Right lobe of liver (tissue), 6 donors: Measurements from ENCODE around the gene AMACR. TPM values are rescaled to one million over a fixed set of nuclear protein-coding genes. Genes with fewer than 3 reads are reported as not detected.

Experiments
- ATAC-seq, 4 donors: fragments of 200-7000 bp; cut with Tn5 transposase; one replicate each; pipeline ENCODE4 v1.9.1; 2020; ENCODE audit warnings: mild to moderate bottlenecking in 4 of 4, moderate library complexity in 4 of 4
- DNase-seq, 3 donors: peaks; one replicate each; pipeline ENCODE4 v3.0.0-alpha.2; 2020
- H3K27ac ChIP-seq, 3 donors: fragments of 200-600 bp; one replicate each; pipeline ENCODE4 v1.8.0; 2022
- H3K27me3 ChIP-seq, 2 donors: fragments of 200-600 bp; one replicate each; pipeline ENCODE4 v1.8.0; 2022
- H3K36me3 ChIP-seq, 4 donors: fragments of 200-600 bp; sonication (generic) in 1 of 4; one replicate each; pipeline versions ENCODE4 v1.5.1 to v1.8.0; 2017 to 2022; ENCODE audit warnings: control low read depth in 1 of 4
- H3K4me1 ChIP-seq, 4 donors: fragments of 200-600 bp; sonication (generic) in 1 of 4; one replicate each; pipeline versions ENCODE4 v1.5.1 to v1.8.0; 2017 to 2022; ENCODE audit warnings: control low read depth in 1 of 4
- H3K4me3 ChIP-seq, 3 donors: fragments of 200-600 bp; one replicate each; pipeline ENCODE4 v1.8.0; 2022
- H3K9me3 ChIP-seq, 4 donors: fragments of 200-600 bp; sonication (generic) in 1 of 4; one replicate each; pipeline versions ENCODE4 v1.5.1 to v1.8.0; 2017 to 2022; ENCODE audit warnings: control low read depth in 1 of 4
- POLR2A ChIP-seq: fragments of 450-650 bp; IDR thresholded peaks from one replicate; pipeline ENCODE4 v1.6.1; 2017; ENCODE audit warnings: antibody characterized with exemption, mild to moderate bottlenecking
- whole genome bisulfite sequencing: methylation state at CpG from one replicate; pipeline ENCODE4 v1.1.6; 2018; ENCODE audit warnings: low coverage, low lambda C conversion rate; ENCODE audit not compliant: insufficient coverage; ENCODE audit errors: missing lambda C conversion rate; 5-methylcytosine and 5-hydroxymethylcytosine counted together
- intact Hi-C, 2 donors: fragments of 100-400 bp; cut with DNase I; formaldehyde crosslinking; loops; one replicate each; pipeline versions ENCODE4 v1.11.2 to v1.14.1; 2022
- small RNA-seq, 2 experiments: library from RNA; depleted of rRNA; stranded (forward); fragments of <200 nt; gene quantifications; one replicate each; pipeline ENCODE3, GENCODE V24; 2016
- total RNA-seq, 6 experiments: library from RNA; depleted of rRNA in 2 of 6; stranded (reverse); fragments of >200 nt in 2 of 6; fragmentation: NEBNext Ultra II Directional in 3 of 6; extraction: Animal tissue kit (Norgen Biotek cat#: 25700) in 3 of 6; gene quantifications; one replicate each; pipeline versions ENCODE4 v1.1.0 to v1.2.4, GENCODE V29; 2016 to 2023
- TF ChIP-seq, protein P1 (sequence below), 4 donors: fragments of 200-600 bp in 3 of 4; fragments of 450-650 bp in 1 of 4; IDR thresholded peaks; one replicate each; pipeline versions ENCODE4 v1.5.1 to v1.8.0; 2016 to 2022; ENCODE audit warnings: antibody characterized with exemption in 4 of 4, mild to moderate bottlenecking in 2 of 4
- donor health status: DM: no; HTN: yes; CAD: no.
- donor health status: DM: no; HTN: no; CAD: no.
- donor health status: DM: no; HTN: no; CAD: no.
- donor health status: DM: no; HTN: yes; CAD: no.
- donor health status: DM: no; HTN: yes; CAD: no.

Gene AMACR
- total RNA-seq, 6 experiments from 2014 or later: 28.7 to 62.4 (median 41.9) TPM

DNA sequence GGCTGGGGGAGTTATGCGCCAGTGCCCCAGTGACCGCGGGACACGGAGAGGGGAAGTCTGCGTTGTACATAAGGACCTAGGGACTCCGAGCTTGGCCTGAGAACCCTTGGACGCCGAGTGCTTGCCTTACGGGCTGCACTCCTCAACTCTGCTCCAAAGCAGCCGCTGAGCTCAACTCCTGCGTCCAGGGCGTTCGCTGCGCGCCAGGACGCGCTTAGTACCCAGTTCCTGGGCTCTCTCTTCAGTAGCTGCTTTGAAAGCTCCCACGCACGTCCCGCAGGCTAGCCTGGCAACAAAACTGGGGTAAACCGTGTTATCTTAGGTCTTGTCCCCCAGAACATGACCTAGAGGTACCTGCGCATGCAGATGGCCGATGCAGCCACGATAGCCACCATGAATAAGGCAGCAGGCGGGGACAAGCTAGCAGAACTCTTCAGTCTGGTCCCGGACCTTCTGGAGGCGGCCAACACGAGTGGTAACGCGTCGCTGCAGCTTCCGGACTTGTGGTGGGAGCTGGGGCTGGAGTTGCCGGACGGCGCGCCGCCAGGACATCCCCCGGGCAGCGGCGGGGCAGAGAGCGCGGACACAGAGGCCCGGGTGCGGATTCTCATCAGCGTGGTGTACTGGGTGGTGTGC, 71.4 kb downstream of the AMACR start, which contains the start of gene RXFP3:
RXFP3 (plus strand) TSS at position 6 of the 636 bp plus-strand sequence; CDS start at position 361, 355 bp downstream.
- Histone ChIP-seq H3K9me3 (no peaks in the 10 kb centered on the region), H3K36me3 (no peaks in the 10 kb centered on the region), H3K4me3 (peak within 1 kb of the TSS; percentile 0 to 25 (median 21)), H3K27me3 (no peaks in the 10 kb centered on the region), H3K27ac (no peak within 1 kb of the TSS), H3K4me1 (peaks cover 0 to 10% (median 0%) of the 10 kb centered on the region in 4 donors)
- 14% methylated on average over 13 of the region's 45 CpGs for WGBS
- TF ChIP-seq, protein P1, sequence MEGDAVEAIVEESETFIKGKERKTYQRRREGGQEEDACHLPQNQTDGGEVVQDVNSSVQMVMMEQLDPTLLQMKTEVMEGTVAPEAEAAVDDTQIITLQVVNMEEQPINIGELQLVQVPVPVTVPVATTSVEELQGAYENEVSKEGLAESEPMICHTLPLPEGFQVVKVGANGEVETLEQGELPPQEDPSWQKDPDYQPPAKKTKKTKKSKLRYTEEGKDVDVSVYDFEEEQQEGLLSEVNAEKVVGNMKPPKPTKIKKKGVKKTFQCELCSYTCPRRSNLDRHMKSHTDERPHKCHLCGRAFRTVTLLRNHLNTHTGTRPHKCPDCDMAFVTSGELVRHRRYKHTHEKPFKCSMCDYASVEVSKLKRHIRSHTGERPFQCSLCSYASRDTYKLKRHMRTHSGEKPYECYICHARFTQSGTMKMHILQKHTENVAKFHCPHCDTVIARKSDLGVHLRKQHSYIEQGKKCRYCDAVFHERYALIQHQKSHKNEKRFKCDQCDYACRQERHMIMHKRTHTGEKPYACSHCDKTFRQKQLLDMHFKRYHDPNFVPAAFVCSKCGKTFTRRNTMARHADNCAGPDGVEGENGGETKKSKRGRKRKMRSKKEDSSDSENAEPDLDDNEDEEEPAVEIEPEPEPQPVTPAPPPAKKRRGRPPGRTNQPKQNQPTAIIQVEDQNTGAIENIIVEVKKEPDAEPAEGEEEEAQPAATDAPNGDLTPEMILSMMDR (IDR thresholded peaks at IDR 0.05): no peak
- no peak for TF ChIP-seq POLR2A
- intact Hi-C loops: loop anchor here (10.0 kb wide), 2 partner anchors 462 to 502 kb away; no protein-coding TSS in a partner anchor
- peak; percentile 8 to 32 (median 18) for ATAC-seq
- peak in 2 of 3 donors; percentile 16 to 52 for DNase-seq

Small RNA genes lying within 50 kb of the gene (small RNA-seq; reads per million reads assigned to genes)
- gene AC139783.1: 0 reads per million in 2 experiments

Other genes starting within 250 kb of the AMACR start
- gene ADAMTS12, start 116.1 kb downstream of the AMACR start, total RNA-seq: 1 to 10 TPM; 1.1 to 3.9 (median 1.7) TPM
- gene RXFP3, start 71.7 kb downstream of the AMACR start, total RNA-seq: not detected
- gene SLC45A2, start 23.4 kb downstream of the AMACR start, total RNA-seq: 1 to 10 TPM in 1 of 6 experiments, under 1 TPM in 5; 0.20 to 2.3 (median 0.37) TPM
- gene C1QTNF3, start 35.2 kb upstream of the AMACR start, total RNA-seq: 1 to 10 TPM; 1.5 to 7.7 (median 3.1) TPM